Measurements from ENCODE around the gene TACC3.

The TACC3 gene

GRCh38 chr4:1764670-1765069 lies 43.3 kb downstream of the TACC3 start:
- TF ChIP-seq CEBPB (IDR thresholded peaks at IDR 0.05) (no peak), USF1 (IDR thresholded peaks at IDR 0.05) (no peak), REST (IDR thresholded peaks at IDR 0.05; ENCODE audit: low read depth) (no peak), NFIC (IDR thresholded peaks at IDR 0.05) (no peak), CREB1 (IDR thresholded peaks at IDR 0.05; ENCODE audit: low read depth) (no peak), TCF12 (IDR thresholded peaks at IDR 0.05; ENCODE audit: low read depth) (no peak)

- peak; percentile 55 for TF ChIP-seq USF1 (IDR thresholded peaks at IDR 0.05)
- no peak for TF ChIP-seq EGR1 (IDR thresholded peaks at IDR 0.05)
- TF ChIP-seq REST (IDR thresholded peaks at IDR 0.05; ENCODE audit: low read depth) = no peak
- no peak for TF ChIP-seq NFIC (IDR thresholded peaks at IDR 0.05)
Observed at GRCh38 chr4:1765409-1766072, 44.2 kb downstream of the TACC3 start.

DNA sequence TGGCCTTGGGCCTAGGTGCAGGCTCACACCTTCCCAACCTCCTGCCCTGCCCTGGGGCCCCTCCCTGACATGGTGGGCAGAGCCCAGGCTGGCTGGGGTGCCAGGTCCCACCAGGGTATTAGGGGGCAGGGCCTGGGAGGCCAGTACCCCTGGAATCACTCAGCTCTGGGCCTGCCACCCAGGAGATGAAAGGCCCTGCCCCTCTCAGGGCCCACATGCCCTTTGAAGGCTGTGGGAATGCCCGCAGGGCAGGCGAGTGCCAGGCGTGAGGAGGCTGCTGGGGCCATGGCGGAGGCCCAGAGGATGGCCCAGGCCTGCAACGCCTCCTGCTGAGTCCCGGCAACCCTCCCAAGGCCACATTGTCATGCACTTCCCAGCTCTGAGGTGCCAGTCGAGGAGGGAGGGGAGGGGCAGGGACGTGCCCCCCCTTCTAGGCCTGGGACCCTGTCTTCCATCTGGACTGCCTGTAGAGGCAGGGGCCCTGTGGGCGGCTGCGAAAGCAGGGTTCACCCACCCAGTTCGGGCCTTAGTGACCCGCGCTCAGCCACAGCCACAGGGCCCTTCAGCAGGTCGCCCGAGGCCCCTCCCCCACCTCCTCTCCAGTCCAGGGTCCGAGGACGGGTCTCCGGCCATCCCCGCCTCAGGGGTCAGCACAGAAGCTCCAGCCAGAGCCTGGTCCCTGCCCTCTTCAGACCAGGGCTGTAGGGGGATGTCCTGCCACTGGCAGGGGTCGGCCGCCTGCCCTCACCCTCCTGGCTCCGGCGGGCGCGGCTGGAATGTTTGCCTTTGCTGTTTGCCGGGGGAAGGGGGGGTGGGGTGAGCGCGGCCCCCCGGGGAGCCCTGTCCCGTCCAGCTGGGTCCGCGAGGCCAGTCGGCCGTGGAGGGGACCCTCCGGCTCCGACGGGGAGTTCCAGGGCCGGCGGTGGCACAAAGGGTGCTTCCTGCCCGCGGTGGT lies 45.1 kb downstream of the TACC3 start:
- TF ChIP-seq ZBTB7A (IDR thresholded peaks at IDR 0.05; ENCODE audit: low read depth) (peak; percentile 93), TEAD4 (IDR thresholded peaks at IDR 0.05) (peak; percentile 65), TCF12 (IDR thresholded peaks at IDR 0.05; ENCODE audit: low read depth) (no peak), YY1 (IDR thresholded peaks at IDR 0.05; ENCODE audit: low read depth) (no peak)

- TF ChIP-seq NFIC (IDR thresholded peaks at IDR 0.05) = no peak
- no peak for TF ChIP-seq TAF1 (IDR thresholded peaks at IDR 0.05; ENCODE audit: low read depth)
- 0 out of 2 replicates have a peak, but pooled peaks have one; percentile 19 for TF ChIP-seq ZBTB7A (IDR thresholded peaks at IDR 0.05; ENCODE audit: low read depth)
Observed at GRCh38 chr4:1767061-1767769, 45.9 kb downstream of the TACC3 start.

DNA sequence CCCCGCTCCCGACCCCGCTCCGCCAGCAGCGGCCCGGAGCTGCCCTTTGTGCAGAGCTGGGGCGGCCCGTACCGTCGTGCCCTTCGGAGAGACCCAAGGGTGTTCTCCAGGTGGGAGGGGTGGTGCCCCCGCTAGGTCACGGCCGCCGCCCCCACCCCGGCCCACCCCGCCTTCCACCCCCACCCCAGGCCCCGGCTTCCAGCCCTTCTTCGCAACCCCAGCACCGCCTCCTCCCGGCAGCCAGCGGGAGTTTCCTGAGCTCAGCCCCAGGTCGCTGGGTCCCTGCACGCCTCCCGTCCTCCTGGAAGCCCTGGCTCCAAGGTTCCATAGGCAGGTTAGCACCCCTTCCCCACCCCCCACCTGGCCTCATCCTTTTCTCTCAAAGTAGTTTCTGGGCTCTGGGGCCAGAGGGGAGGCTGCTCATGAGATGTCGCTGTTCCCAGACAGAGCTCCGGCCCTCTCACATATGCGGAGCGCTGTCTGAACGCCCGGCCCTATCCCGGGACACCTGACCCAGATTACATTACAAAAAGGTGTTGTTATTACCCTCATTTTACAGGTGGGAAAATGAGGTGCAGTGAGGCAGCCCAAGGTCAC lies 46.5 kb downstream of the TACC3 start:
- TF ChIP-seq RAD21 (IDR thresholded peaks at IDR 0.05; ENCODE audit: low read depth) (0 out of 2 replicates have a peak, but pooled peaks have one; percentile 13), YY1 (IDR thresholded peaks at IDR 0.05; ENCODE audit: low read depth) (no peak), TEAD4 (IDR thresholded peaks at IDR 0.05) (no peak)

DNA sequence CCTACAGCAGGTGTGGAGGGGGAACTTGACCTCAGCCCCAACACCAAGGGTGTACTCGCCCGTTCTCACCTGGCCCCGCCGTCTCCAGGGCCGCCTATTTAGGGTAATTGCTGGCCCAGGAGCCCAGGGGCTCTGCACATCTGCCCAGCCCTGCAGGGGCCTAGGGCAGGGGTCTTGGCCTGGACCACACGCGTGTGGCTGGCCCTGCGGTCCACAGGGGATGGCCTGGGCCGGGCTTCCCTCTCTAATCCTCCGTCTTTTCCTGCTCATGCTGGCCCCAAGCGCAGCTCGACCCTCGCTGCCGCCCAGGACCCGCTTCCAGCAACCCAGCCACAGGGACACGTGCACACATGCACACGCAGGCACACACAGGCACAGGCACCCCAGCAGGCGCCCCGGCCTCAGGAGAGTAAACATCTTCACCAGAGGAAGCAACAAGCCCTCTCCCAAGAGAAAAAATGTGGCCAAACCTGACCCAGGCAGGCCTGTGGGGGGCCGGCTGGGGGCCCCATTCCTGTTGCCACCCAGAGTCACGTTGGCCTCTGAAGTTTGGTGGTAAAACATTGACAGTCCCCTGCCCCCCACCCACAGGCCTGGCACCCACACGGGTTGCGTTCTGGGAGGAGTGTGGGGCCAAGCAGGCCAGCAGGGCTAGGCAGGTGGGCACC lies 47.2 kb downstream of the TACC3 start:
- TF ChIP-seq NFIC (IDR thresholded peaks at IDR 0.05) (no peak), TEAD4 (IDR thresholded peaks at IDR 0.05) (no peak), FOXM1 (IDR thresholded peaks at IDR 0.05; ENCODE audit: borderline replicate concordance, low read depth) (no peak), RAD21 (IDR thresholded peaks at IDR 0.05; ENCODE audit: low read depth) (no peak), YY1 (IDR thresholded peaks at IDR 0.05; ENCODE audit: low read depth) (no peak), EGR1 (IDR thresholded peaks at IDR 0.05) (no peak)
